NCI-H524 treated with DMSO at 0.1 percent for 48 hours (cell line): ENCODE data around the gene TANGO6.
"Not testable (repeated sequence)": the region's sequence is repeated elsewhere in the genome, so short reads cannot be mapped to it uniquely, and the experiment has no call there.

Experiments used
- DNase-seq: peaks from one replicate; lab custom pipeline; 2025; lab: John Stamatoyannopoulos, UW

TANGO6 gene

DNA sequence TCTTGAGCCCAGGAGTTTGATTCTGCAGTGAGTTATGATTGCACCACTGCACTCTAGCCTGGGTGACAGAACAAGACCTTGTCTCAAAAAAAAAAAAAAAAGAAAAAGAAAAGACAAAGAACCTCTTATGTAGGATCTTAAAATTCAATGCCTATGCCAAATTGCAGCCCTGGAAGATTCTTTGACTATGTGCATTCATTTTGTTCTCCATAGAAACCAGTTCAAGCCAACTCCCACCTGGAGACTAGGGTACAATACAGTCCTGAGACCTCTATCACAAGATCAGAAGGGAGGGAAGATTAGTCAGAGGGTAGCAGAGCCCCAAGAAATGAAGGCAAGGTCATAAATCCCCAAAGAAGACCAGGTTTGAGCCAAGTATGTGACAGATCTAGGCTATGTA, 171.5 kb downstream of the TANGO6 start:
- DNase-seq, result no peak

DNA sequence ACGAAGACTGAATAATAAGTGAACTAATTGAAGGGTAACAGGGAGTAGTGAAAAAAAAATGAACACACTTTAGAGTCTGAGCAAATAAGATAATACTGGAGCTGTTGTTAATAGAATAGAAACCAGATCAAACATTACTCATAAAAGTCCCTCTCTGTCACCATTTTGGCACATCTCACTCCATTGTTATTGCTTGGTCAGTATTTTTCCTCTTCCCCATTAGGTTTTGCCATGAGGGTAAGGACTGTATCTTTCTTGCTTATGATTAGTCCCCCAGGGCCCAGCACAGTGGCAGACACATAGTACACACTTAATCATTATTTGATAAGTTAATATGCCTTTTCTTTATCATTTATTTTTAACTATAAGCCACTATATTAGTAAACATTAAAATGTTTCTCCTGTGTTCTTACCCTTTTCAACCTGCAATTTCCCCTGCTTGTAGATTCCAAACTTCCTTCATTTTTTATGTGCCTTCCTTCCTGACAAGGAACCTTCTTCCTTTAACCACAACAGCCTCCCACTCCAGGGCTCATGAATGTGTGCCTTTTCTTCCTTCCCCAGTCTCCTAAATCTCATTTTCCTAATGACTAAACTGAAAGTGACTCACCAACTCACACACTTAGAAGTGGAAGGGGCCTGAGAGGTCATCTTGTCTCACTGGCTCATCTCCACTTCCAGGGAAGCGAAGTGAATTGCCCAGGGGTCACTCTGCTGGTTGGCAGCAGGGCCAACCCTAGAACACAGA, 173.9 kb downstream of the TANGO6 start:
- no peak for DNase-seq

DNA sequence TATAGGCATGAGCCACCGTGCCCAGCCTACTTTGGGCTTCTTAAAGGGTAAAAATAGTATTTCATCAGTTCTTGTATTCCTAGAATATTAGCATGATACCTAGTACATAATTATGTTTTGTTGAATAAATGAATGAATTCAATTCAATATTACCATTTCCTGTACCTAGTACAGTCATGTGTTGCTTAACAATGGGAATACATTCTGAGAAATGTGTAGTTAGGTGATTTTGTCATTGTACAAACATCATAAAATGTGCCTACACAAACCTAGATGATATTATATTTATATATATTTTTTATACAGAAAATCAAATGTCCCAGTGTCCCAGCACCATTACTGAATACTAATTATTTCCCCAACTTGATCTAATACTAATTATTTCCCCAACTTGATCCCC, 176.5 kb downstream of the TANGO6 start:
- DNase-seq, result no peak

DNA sequence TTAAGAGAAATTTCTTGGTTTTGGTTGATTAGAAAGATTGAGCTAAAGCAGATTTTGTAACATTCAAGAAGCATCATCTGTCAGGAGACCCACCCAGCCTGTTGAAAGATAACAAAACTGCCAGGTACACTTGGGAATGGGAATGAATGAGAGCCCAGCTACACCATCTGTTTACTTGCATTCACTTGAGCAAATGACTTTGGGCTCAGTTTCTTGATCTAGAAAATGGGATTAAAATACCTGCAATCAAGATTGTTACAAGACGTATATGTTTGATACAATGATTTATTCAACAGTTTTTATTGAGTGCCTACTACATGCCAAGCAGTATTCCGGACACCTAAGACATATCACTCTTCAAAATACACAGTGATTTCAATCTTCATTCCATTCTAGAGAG, 185.8 kb downstream of the TANGO6 start:
- DNase-seq, result no peak

DNA sequence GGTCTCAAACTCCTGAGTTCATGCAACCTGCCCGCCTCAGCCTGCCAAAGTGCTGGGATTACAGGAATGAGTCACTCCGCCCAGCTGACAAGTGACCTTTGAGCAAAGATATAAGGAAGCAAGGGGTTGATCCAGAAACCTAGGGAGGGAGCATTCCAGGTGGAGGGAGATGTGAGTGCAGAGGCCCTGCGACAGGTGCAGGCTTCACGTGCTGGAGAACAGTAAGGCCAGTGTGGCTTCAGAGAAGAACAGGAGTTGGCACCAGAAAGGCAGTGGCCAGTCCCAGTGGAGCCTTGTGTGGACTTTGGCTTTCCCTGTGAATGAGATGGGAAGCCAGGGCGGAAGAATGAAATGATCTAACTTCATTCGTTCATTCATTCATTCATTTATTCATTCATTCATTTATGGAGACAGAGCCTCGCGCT, 188.6 kb downstream of the TANGO6 start:
- no peak for DNase-seq

DNA sequence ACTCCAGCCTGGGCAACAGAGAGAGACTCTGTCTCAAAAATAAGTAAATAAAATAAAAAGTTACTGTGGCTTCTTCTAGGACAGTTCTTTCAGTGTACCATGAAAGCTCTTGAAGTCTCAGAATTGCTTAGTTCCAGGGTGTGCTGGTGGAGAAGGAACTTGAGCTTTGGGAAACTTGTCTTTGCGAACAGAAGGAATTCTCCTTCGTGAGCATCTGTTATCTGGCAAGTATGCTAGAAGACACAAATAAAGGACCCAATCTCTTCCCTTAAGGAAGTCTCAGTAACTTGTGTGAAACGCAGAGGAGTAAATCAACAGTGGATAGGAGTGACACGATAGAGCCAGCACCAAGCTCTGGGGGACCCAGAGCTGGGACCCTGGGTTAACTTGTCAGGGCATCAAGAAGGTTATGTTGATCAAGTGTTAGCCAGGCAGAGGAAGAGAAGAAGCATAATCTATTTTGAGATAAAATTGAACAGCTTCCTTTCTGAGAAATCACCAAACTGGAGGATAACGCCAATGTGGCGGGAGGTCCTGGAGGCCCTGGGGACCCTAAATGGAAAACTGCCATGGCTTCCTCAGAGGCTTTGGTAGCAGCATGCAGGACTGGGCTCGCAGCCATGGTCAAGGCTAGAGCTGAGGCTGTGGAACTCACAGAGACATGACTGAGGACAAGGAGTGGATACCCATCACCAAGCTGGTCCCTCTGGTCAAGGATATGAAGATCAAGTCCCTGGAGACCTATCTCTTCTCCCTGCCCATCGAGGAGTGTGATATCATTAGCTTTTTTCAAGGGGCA, 190.0 kb downstream of the TANGO6 start:
- DNase-seq, result no peak

DNA sequence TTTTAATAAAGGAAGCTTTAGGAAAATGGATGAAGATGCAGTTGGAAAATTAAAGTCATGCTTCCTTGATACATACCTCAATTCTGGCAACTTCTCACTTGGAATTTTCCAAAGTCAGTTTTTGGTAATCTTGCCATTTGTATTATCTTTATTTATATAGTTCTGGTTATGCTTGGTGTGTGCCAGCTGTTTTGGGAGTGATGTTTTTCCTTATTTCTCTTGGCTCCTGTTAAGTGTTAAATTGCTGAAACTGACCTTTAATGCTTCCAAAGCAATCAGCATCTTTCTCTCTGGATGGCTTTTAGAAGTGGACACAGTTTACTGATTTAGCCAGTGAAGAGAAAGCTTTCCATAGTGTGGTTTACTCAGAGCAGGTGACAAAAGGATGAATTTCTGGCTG, 192.0 kb downstream of the TANGO6 start:
- DNase-seq, result no peak

DNA sequence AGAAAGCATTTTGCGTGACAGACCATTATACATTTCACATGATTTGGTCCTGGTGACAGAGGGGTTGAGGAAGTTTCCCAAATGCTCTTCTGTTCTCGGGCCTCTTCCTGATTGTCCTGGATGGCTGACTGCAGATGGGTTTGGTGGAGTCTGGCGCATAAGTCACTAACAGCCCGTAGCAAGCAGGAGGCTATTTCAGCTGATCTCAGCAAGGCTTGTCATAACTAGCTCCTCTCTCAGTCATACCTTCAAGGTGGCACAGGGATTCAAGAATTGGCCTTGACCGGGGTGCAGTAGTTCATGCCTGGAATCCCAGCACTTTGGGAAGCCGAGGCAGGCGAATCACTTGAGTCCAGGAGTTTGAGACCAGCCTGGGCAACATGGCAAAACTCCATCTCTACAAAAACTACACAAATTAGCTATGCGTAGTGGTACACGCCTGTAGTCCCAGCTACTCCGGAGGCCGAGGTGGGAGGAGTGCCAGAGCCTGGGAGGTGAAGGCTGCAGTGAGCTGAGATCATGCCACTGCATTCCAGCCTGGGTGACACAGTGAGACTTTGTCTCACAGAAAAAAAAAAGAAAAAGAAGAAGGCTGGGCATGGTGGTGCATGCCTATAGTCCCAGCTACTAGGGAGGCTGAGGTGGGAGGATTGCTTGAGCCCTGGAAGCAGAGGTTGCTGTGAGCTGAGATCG, 193.2 kb downstream of the TANGO6 start:
- no peak for DNase-seq

DNA sequence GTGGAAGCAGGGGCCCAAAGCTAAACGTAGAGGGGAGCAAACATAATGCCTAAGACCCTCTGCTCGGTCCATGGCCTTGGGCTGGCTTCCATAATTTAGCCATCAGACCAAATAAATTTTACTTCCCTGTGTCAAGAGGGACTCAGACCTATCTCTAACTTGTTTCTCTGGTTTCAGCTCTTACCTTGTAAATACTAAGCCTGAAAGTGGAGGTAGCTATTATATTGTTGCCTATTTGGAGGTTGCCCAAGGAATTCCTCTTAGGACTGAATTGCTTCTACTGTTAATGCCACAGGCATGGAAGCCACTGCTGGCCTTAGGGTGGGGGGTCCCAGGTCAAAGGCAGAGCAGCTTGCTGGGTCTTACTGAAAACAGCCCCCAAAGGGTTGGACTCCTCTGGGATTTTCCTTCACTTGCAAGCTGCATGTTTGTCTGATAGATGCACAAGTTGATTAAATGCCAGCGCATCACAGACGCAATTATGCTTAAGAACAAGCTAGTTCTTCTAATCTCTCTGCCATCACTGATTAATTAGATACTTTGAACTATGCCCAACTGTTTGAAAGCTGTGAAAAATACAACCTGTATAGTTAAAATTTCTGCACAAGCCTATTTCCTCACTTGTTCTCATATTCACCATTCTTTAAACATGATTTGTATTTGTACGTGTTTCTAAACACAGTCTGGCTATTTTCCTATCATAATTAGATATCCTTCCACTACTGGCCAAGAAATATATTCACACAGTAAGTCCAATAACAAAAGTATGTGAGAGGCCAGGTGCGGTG, 194.2 kb downstream of the TANGO6 start:
- no peak for DNase-seq

DNA sequence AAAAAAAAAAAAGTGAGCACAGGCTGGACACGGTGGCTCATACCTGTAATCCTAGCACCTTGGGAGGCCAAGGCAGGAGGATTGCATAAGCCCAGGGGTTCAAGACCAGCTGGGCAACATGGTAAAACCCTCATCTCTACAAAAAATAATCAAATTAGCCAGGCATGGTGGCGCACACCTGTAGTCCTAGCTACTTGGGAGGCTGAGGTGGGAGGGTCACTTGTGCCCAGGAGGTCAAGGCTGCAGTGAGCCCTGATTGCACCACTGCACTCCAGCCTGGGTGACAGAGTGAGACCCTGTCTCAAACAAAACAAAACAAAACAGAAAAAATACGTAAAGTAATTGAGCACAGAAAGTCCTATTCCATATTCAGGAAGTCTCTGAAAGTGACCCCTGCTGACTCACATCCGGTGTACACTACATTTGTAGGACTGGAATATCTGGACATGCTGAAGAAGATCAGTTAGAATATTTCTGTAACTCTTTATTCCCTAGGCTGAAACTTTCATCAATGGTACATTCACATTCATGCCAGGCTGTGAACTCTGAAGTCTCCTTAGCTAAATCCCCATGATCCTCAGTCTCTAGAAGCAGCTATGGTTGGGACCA, 196.1 kb downstream of the TANGO6 start:
- no peak for DNase-seq

DNA sequence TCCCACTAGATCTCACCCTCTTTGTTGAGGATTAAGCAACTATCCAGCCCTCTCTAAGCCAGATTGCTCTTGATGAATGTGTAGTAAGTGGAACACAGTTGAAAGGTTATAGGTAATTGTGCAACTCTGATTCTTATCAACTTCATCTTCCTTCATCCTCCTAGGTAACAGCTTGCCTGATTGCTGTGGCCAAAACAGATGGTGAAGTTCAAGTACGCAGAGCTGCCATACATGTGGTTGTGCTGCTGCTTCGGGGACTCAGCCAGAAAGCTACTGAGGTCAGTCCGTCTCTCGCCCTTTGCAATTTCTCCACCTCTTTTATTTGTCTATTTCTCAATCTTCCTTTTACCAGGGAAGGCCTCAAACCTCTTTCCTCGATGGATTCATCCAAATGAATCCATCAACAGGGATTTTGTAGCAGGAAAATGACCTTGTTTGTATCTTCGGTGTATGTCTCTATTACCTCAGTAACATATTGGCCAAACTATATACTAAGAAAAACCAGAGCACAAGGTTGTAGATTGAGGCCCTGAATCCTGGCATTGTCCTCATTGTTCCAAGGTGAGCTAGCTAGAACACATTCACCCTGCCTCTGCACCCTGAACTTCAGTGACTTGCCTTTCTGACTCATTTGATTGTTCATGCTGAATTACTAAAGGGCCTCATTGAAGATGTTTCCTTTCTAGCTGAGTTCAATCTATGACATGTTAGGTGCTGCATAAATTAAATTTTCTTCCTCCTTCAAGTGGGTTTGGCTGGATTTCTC, 197.0 kb downstream of the TANGO6 start:
- DNase-seq, result peak; percentile 90

DNA sequence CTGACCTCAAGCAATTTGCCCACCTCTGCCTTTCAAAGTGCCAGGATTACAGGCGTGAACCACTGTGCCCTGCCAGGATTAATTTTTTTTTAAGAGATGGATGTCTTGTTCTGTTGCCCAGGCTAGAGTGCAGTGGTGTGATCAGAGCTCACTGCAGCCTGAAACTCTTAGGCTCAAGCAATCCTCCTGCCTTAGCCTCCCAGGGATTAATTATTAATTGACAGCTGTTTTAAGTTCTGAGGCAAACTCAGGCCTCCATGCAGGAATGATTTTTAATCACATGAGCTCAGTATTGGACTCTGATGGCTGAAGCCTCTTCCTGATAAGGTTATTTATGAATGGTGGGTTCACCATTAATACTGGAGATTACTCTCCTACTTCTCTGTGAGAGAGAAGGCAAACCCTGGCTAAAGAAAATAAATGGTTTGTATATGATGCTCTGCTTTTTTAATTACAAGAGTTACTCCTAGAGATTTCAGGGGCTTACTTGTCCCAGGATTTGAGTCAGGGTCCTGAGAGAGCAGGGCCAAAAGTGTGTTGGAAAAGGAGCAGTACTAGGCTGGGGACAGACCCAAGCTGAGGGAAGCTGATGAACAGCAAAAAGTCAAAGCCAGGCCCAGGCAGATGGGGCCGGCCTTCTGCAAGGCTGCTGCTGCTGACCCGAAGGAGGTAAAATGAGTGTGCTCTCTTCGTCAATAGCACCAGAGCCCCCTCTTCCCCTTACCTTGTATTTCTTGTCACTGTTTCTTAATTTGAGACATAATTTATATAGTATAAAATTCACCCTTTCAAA, 205.2 kb downstream of the TANGO6 start:
- no peak for DNase-seq

DNA sequence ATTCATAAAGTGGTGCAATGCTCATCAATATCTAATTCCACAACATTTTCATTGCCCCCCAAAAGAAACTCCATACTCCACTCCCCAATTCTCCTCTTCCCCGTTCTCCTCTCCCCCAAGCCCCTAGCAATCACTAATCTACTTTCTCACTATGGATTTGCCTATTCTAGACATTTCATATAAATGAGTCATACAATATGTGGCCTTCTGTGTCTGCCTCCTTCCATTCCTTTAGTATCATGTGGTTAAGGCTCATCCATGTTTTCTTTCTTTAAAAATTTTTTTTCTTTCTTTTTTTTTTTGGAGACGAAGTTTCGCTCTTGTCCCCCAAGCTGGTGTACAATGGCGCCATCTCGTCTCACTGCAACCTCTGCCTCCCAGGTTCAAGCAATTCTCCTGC, 205.8 kb downstream of the TANGO6 start:
- DNase-seq, result no peak

DNA sequence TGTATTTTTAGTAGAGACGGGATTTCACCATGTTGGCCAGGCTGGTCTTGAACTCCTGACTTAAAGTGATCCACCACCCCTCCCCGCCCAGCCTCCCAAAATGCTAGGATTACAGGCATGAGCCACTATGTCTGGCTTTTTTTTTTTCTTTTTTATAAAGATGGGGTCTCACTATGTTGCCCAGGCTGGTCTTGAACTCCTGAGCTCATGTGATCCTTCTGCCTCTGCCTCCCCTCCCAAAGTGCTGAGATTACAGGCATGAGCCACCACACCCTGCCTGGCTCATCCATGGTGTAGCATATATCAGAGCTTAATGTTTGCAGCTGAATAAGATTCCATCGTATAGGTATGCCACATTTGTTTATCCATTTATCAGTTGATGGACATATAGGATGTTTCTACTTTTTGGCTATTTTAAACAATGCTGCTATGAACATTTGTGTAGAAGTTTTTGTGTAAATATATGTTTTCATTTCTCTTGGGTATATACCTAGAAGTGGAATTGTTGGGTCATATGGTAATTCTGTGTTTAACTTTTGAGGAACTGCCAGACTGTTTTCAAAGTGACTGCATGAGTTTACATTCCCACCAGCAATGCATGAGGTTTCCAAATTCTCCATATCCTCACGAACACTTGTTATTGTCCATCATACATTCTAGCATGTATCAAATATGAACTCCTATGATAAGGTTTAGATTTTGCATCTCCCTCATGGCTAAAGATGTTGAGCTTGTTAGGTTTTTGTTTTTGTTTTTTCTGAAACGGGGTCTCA, 206.5 kb downstream of the TANGO6 start:
- no peak for DNase-seq

DNA sequence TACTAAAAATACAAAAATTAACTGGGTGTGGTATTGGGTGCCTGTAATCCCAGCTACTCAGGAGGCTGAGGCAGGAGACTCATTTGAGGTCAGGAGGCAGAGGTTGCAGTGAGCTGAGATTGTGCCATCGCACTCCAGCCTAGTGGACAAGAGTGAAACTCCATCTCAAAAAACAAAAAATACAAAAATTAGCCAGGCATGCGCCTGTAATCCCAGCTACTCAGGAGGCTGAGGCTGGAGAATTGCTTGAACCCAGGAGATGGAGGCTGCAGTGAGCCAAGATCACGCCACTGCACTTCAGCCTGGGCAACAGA, 208.1 kb downstream of the TANGO6 start:
- DNase-seq, result not testable (repeated sequence)

DNA sequence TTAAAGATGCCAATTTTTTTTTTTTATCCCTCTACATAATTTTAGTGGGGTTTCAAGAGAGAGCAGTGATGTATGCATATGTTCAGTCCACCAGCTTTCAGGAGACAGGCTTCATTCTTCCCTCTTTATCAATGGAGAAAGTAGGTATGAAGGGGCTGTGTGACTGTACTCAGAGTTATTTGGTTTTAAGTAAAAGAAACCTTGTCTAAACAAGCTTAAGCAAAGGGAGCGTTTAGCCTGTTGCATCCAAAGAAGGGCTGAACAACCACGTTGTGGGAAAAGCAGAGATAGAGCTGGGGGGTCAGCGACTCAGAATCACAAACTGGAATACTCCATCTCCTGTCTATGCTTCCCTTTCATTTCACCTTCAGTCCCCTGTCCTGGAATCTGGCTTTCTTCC, 211.7 kb downstream of the TANGO6 start:
- no peak for DNase-seq

DNA sequence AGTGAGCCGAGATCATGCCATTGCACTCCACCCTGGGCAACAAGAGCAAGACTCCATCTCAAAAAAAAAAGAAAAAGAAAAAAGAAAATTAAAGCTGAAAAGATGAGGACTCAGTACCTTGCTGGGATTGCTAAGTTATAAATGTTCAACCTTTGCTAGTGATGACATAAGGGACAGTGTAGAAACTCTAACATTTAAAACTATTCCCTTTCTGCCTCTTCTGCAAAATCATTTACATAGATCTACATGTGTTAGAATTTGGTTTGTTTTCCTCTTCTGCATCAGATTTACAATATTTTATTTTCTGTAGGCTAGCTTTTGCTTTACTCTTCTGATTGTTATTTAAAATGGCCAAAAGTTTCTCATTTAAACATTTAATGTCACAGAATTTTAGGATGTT, 212.6 kb downstream of the TANGO6 start:
- no peak for DNase-seq

DNA sequence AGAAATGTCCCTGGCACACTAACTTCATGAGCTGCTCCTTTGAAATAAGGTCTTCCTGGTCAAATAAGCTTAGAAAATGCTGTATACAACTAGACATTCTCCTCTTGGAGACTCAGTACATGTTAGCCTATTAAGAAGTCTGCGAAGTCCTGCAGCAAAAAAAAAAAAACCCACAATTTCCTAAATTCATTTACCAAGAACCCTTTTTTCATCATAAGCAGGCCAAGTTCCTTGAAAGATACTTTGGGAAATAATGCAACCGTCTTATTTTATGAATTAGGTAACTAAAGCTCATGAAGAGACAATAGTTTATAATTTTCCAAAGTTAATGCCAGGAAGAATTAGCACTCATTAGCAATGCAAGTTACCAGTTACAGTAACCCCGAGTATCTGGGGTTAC, 213.1 kb downstream of the TANGO6 start:
- DNase-seq, result no peak
